NCI-H2107 treated with DMSO at 0.1 percent for 48 hours (cell line): ENCODE results near the gene TDRD9.
"Not testable (repeated sequence)": the region's sequence is repeated elsewhere in the genome, so short reads cannot be mapped to it uniquely, and the experiment has no call there.

Experiments used
- DNase-seq: peaks from one replicate; lab custom pipeline; 2025; ENCODE audit not compliant: unreplicated experiment; lab: John Stamatoyannopoulos, UW

The TDRD9 gene

GRCh38 chr14:103920981-103921854 lies 7.0 kb upstream of the TDRD9 start:
- peak; percentile 91 for DNase-seq

GRCh38 chr14:103921855-103922200 lies 6.4 kb upstream of the TDRD9 start:
- not testable (repeated sequence) for DNase-seq

- DNase-seq, result no peak
These were observed 4.4 kb upstream of the TDRD9 start for GRCh38 chr14:103923863-103924262.

- no peak for DNase-seq
These were observed 2.9 kb upstream of the TDRD9 start for GRCh38 chr14:103925316-103925715.

- DNase-seq, result no peak
These were observed 690 bp upstream of the TDRD9 start for GRCh38 chr14:103927566-103927965.

- no peak for DNase-seq
These were observed 1.9 kb downstream of the TDRD9 start for GRCh38 chr14:103930051-103930604.

GRCh38 chr14:103931422-103931821 lies 3.2 kb downstream of the TDRD9 start:
- no peak for DNase-seq

GRCh38 chr14:103932791-103933490 lies 4.7 kb downstream of the TDRD9 start:
- no peak for DNase-seq

- no peak for DNase-seq
These were observed 6.8 kb downstream of the TDRD9 start for GRCh38 chr14:103935102-103935501.

- no peak for DNase-seq
These were observed 13.2 kb downstream of the TDRD9 start for GRCh38 chr14:103941462-103941861.

GRCh38 chr14:103941973-103942736 lies 13.9 kb downstream of the TDRD9 start, which contains the start of gene RD3L:
Gene RD3L (minus strand): TSS chr14:103942529. CDS start chr14:103941695, 834 bp downstream.
- no peak for DNase-seq

- peak; percentile 84 for DNase-seq
These were observed 15.4 kb downstream of the TDRD9 start for GRCh38 chr14:103943673-103944072.

GRCh38 chr14:103946975-103947374 lies 18.7 kb downstream of the TDRD9 start:
- no peak for DNase-seq

- DNase-seq, result no peak
These were observed 20.2 kb downstream of the TDRD9 start for GRCh38 chr14:103948442-103948841.

GRCh38 chr14:103949131-103949790 lies 21.0 kb downstream of the TDRD9 start:
- no peak for DNase-seq

GRCh38 chr14:103960457-103961055 lies 32.3 kb downstream of the TDRD9 start:
- DNase-seq, result no peak

GRCh38 chr14:103961928-103962578 lies 33.8 kb downstream of the TDRD9 start:
- DNase-seq, result no peak

- no peak for DNase-seq
These were observed 38.4 kb downstream of the TDRD9 start for GRCh38 chr14:103966631-103967030.

- DNase-seq, result no peak
These were observed 41.7 kb downstream of the TDRD9 start for GRCh38 chr14:103969961-103970360.

- DNase-seq, result no peak
These were observed 45.1 kb downstream of the TDRD9 start for GRCh38 chr14:103973354-103973753.
